ENCODE data around the gene SLC16A2.
"Not testable (repeated sequence)": the region's sequence is repeated elsewhere in the genome, so short reads cannot be mapped to it uniquely, and the experiment has no call there.

Gene SLC16A2

DNA sequence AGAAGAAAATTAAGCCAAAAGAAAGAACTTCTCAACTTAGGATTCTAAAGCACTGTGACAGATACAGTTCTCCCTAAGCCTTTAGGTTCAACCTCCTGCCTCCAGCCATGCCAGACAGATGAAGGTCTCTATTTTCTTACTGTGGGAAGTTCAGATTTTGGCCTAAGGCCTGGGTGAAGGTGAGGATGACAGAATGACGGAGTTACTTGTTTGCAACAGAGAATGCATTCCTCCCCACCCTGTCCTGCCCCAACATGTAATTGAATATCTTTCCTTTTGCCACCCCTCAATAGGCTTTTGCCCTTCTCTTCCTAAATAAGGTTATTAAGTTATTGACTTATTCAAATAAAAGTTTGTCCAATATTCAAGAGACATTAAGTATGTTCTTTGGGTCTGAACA is 25.6 kb downstream of the SLC16A2 start:
- DNase-seq (ENCODE audit: low spot score) = no peak

DNA sequence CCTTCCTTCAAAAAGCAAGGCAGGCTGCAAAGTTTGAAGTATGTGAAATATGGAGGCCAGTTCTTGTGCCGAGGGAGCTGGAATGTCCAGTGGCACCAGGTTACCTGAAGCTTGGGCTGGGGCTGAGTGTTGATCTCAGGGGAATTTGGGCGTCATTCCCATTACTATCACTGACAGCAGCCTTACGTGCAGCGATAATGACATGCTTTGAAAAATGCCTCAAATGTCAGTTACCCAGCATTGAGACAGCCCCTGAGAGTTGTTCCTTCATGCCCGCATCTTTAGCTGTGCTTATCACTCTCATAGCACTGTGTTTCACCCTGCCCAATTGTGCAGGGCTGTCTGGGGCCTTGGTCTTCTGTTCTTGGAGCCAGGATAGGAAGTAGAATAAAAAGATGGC is 27.4 kb downstream of the SLC16A2 start:
- DNase-seq (ENCODE audit: low spot score) = no peak

DNA sequence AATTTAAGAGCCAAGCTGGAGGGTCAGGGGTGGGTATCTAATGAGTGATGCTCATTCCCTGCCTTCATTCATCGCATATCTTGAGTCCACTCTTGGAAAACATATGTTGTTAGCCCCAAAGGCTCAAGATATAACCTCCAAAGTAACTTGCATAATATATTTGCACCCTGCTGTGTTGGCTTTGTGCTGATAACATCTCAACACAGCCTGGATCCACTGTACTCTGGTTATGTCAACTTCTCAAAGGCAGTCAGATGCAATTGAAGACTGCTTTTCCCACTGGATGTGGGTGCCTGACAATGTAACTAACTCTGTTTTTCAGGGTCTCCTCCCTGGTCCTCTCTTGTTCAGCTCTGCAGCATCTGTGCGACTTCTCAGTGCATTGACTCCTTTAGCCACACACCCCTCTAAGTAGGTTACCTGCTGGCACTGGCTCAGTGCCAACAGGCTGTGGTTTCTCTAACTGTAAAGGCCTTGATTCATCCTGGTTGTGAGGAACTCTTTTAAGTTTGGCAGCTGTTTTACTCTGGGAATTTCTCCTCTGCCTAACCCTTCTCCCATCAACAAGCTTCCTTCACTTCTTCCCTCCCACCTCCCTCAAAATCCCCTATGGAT is 28.1 kb downstream of the SLC16A2 start:
- no peak for DNase-seq (ENCODE audit: low spot score)

DNA sequence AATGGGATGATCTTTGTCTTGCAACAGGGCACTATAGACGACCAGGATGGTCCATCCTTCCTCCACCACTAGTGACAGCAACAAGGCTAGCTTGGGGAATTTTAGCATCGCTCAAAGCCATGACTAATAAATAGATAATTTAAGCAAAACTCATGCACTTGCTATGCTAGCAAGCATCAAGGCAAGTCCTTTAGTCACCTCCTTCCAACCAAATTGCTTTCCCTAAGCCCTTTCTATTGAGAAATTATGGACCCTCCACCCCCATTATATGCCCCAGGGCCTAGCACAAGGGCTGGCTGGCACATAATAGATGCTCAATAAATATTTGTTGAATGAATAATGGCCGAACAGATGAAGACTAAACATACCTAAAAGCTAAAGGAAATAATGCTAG is 28.6 kb downstream of the SLC16A2 start:
- DNase-seq (ENCODE audit: low spot score) = peak; percentile 39

DNA sequence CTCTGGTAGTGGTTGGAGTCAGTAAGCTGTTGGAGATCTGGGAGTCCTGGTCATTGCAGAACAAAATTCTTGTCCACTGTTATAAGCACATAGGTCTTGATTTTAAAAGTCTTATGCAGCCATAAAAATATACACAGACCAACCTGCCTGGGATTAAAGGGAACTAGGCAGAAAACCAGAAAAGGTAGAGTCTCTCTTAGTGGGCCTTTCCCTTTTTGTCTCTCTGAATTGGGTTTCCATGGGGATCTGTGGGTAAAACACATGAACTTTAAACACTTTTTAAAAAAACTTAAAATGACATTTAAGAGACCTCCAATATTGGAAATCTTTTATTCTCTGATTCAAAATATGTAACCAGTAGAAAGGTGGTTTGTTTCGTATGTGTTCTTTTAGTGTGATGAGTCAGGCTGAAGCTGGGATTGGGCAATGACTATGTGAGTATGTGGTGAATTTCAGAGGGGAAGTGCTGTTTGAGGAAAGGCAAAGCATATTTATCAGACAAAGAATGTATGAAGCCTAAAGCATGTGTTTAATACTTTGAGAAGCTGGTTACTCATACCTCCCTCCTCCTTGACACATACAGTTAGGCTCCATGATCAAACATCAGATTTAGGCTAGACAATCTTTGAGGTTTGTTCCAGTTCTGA is 29.6 kb downstream of the SLC16A2 start:
- peak; percentile 83 for DNase-seq (ENCODE audit: low spot score)

DNA sequence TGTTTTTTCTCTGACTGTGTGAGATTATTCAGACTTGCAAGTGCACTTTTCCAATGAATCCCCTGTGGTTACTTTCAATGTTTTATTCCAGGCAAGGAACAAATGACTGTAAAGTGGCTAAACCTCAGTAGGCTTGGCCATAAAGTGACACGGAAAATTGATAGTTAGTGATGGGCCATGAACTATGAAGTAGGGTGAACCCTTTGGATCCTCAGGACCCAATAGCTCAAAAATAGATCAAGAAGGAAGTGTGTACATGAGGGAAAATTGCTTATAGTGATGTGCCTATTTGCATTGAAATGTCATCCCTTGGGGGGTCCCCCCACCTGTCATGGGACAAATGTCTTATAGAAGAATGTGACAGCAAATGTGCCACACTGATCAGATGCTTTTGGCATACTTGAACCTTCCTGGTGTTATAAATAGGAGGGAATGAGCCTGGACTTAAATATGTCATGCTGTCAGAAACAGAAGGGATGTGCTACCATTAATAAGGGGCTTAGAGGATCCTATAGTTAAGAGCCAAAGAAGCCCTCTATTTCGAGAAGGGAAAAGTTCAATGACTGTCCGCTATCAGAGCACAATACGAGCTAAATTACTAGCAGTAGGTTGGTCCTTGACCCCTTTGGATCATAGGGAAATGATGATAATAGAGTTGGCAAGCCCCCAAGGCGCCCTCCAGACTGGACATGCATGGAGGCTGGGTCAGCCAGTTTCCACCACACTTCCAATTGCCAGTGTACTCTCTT is 30.3 kb downstream of the SLC16A2 start:
- DNase-seq (ENCODE audit: low spot score) = no peak

DNA sequence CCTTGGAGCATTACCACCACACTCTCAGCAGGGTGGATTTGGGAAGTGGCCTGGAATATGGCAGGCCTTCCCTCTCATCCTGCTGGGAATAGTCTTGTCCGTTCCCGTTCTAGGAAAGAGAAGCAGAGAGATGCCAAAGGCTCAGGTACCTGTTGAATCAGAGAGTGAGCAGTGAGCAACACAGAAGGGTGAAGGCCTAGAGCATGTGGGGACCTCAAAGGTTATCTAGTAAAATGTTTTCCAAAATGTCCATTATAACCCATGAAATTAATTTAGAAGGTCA is 30.8 kb downstream of the SLC16A2 start:
- no peak for DNase-seq (ENCODE audit: low spot score)

DNA sequence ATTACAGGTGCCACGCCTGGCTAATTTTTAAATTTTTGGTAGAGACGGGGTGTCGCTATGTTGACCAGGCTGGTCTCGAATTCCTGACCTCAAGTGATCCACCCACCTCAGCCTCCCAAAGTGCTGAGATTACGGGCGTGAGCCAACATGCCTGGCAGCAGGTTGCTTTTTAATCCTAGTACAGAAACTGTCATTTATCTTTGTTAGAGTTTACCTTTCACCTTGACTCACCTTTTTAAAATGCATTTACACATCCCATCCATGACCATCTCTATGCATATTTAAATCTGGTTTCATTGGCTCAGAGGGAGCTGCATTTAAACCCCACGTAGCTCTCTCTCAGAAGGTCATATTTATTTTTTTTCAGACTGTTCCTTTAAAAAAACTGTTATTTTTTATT is 31.9 kb downstream of the SLC16A2 start:
- no peak for DNase-seq (ENCODE audit: low spot score)

DNA sequence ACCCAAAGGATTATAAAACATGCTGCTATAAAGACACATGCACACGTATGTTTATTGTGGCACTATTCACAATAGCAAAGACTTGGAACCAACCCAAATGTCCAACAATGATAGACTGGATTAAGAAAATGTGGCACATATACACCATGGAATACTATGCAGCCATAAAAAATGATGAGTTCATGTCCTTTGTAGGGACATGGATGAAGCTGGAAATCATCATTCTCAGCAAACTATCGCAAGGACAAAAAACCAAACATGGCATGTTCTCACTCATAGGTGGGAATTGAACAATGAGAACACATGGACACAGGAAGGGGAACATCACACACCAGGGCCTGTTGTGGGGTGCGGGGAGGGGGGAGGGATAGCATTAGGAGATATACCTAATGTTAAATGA is 32.9 kb downstream of the SLC16A2 start:
- not testable (repeated sequence) for DNase-seq (ENCODE audit: low spot score)

DNA sequence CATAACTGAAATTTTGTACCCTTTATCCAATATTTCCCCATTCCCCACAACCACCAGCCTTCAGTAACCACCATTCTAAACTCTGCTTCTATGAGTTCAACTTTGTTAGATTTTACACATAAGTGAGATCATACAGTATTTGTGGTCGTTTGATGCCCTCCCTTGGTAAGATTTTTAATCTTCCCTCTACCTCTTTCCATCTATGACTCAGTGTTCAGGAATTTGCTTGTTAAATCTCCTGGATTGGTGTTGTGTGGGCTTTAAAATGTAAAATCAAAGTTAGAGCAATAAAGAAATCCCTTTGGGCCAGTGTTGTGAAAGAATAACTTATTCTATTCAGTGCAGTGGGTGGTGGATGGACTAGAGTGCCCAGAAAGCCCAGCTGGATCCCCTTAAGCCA is 37.4 kb downstream of the SLC16A2 start:
- peak; percentile 48 for DNase-seq (ENCODE audit: low spot score)

DNA sequence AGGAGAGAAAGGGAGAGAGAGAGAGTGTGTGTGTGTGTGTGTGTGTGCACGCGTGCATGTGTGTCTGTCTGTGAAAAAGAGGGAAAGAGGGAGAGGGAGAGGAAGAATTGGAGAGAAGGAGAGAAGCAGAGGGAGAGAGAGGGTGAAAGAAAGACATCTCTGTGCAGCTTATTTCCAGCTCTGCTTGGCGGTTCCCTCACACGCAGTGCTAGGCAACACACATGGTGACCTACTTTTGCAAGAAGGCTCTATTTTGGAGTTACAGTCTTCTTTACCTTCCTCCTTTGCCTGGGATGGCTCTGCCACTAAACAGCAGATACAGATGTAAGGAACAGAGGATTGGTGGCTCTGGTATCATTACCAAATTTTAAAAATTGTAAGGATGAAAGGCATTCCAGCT is 40.1 kb downstream of the SLC16A2 start:
- DNase-seq (ENCODE audit: low spot score) = no peak

DNA sequence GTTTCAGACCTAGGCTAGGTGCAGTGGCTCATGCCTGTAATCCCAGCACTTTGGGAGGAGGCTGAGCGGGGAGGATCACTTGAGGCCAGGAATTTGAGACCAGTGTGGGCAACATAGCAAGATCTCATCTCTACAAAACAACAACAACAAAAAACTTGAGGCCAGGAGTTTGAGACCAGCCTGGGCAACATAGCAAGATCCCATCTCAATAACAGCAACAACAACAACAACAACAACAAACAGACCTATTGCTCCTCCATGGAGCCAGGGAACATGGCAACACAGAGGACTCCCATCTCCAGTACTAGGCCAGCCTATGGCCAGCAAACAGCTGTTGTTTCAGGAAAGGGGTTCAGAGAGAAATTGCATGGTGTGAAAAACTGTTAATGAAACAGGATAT is 43.4 kb downstream of the SLC16A2 start:
- DNase-seq (ENCODE audit: low spot score) = no peak

DNA sequence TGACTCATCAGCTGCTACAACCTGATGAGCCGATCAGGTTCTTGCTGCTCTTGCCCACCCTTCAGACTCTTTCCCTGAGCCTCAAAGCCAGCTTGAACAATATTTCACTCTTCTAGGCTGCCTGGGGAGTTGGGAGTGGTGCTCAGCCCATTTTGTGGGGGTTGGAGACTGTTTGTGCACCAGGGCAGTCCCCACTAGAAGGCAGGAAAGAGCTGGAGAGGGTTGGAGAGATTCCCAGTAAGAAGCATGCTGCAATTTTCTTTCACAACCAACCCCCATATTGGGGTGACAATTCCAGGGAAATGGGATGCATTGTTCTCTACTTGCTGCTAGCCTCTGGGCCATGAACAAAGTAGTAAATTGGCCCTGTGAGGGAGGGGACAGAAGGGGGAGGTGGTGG is 44.1 kb downstream of the SLC16A2 start:
- no peak for DNase-seq (ENCODE audit: low spot score)

DNA sequence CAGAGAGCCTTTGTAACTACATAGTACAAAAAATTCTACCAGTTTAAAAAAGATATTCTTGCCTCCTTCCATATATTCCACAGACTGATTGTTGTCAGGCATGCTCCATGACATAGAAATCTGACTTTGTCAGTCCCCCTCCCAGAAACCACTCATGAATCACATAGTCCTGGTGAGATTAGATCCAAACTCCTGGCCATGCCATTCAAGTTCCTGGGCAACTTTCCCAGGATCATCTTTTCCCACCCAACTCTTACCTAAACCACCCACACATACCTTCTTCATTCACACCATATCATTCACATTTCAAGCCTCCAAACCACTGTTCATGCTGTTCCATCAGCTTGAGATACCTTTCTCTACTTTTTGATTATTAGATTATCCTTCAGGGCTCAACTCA is 46.4 kb downstream of the SLC16A2 start:
- DNase-seq (ENCODE audit: low spot score) = no peak

DNA sequence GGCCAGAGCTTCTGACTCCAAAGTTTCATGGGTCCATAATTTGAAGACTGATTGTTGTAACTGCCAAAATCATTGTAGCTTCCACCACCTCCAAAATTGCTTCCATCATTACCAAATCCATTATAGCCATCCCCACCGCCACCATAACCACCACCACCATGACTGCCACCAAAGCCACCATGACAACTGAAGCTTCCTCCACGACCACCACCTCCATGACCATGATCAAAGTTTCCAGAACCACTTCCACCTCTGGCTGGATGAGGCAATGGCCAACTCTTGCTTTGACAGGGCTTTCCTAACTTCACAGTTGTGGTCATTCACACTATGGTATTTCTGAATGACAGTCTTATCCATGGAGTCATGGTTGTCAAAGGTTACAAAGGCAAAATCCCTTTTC is 51.8 kb downstream of the SLC16A2 start:
- not testable (repeated sequence) for DNase-seq (ENCODE audit: low spot score)

DNA sequence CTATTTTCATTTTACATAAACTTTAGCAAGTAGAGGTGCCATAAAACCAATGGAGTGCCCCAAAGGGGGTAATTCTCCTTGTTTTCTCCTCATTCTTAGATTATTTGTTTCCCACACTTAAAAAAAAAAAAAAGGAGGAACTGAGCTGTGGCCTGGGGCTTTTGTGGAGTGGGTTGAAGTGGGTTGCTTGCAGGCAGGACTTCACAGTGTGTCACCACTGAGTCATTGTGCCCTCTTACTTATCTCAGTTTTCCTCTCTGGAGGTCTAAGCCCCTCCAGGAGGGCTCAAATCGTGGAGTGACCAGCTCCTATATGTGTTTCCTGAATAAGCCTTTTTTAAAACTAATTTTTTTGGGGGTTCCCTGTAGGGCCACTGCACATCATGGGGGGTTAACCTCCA is 69.0 kb downstream of the SLC16A2 start:
- DNase-seq (ENCODE audit: low spot score) = no peak

DNA sequence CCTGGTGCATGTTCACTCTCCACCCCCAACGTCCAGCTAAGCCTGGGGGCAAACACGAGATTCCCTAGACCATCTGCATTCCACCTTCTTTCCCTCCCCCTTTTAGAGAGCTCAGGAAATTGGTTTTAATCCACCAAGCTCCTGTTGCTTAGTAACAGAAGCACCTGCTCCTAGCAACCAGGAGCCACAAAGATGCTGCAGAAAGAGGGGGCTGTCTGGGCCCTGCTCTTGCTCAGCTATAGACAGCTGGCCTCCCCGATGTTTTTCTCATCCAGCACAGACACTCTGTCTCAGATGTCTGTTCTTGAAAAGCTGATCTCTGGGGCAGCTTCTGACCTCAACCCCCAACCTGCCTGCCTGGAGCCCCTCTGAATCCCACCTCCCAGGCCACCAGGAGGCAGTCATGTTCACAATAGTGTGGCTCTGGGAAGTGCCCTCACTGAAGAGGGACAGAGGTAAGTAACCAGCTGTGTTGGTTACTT is 71.5 kb downstream of the SLC16A2 start:
- no peak for DNase-seq (ENCODE audit: low spot score)

DNA sequence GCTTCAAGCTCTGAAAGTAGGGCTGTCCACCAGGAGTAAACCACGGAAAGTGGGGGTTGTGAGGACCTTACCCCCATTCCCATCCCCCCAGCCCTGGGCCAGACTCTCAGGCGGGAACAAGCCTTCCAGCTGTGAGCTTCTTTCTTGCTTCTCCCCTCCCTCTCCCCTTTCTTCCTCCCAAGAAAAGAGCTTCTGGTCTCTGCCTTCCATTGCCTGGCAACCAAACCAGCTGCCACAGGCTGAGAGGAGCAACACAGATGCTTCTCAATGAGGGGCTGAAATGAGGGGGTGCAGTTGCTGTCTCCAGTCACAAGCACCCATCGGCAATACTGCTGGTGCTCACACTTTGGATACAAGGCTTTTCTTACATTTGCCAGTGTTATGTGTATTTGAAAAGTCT is 72.5 kb downstream of the SLC16A2 start:
- DNase-seq (ENCODE audit: low spot score) = no peak

DNA sequence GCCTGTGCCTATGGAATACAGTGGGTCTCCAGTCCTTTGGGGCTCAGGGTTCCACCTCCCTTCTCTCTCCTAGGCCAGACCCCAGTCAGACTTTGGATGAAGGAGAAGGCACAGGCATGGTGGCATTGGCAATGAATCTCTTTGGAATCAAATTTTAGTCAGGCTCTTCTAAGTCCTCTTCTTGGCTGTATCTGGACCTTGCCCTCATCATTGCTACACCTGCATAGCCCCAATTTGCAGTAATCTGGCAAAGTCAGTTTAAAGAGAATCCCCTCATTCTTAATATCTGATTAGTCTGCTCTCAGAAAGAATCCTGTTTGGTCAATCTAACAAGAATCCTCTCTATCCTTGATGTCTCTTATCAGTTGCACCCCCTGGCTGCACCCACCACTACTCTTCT is 77.6 kb downstream of the SLC16A2 start:
- DNase-seq (ENCODE audit: low spot score) = no peak

DNA sequence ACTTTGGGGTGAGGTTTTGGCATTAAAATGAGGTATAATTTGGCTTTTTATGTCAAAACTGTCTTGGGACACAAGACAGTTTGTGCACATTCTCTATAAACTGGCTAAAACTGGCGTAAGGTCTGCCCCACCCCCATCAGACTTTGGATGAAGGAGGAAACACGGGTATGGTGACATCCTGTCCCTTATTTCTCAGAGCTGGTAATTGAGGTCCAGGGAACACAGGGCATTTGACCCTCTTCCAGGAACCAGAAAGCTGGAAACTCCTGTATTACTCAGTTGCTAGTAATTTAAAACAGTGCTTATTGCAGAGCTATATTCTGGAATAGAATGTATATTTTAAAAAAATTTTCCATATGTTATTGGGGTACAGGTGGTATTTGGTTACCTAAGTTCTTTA is 78.8 kb downstream of the SLC16A2 start:
- no peak for DNase-seq (ENCODE audit: low spot score)

DNA sequence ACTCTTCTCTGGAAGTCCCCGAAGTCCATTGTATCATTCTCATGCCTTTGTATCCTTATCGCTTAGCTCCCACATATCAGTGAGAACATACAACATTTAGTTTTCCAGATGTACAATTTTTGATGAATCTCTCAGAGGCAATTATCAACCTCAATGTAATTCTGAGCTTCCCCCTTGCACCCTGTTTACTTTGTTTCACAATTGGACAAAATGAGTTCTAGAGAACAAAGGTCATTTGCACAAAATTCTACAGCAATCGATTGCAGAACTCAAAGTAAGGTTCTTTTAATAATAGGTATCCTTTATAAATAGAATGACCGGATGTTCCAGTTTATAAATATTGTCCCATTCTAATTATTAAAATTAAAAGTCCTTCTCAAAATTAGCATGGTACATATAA is 79.3 kb downstream of the SLC16A2 start:
- no peak for DNase-seq (ENCODE audit: low spot score)

DNA sequence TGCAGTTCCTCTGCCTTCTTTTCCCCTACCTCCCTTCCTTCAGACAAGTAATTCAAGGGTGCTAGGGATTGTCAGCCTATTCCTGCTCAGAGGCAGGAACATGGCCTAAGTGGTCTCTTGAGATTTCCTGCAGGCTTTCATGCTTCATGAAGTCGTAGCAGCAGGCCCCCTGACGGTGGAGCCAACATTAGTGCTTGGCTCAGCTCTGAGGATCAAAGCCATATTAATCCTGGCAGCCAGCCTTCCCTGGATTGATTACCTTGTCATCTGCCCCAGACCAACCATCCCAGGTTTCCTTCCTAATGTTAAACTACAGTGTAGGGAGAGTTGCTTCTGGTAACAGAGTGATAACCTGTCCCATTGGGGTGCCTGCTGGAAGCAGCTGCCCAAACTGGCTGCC is 84.1 kb downstream of the SLC16A2 start:
- no peak for DNase-seq (ENCODE audit: low spot score)

DNA sequence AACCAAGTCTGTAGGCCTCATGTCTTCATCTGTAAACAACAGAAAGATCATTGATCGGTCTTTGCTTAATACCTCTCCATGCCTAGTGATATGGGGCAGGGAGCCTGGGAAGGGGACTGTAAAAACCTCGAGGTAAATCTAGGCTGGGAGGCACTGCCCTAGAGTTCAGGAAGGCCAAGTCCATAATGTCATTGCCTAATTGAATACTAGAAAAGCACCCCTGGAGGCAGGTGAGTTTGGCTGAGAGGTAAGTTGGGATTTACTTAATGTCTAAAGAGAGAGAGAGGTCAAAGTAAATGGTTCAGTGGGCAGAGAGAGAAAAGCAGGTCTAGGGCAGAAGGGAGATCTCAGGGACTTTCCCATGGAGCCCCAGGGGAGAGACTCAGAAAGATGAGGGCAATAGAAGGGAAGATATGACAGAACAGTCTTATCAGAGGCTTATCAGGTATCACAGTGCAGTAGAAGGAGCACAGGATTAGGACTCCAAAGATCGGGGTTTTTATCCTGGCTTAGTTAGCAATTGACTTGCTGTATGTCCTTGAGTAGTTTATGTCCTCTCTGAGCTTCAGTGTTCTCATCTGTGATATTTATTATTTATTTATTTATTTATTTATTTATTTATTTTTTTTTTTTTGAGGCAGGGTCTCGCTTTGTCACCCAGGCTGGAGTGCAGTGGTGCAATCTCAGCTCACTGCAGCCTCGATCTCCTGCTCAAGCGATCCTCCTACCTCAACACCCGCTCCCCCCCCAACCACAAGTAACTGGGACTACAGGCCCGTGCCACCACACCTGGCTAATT is 85.2 kb downstream of the SLC16A2 start:
- DNase-seq (ENCODE audit: low spot score) = no peak

Measured in AG08395 (cell line).